ENCODE data around the gene SESN2. TPM values are rescaled to one million over a fixed set of nuclear protein-coding genes. Genes with fewer than 3 reads are reported as not detected.

Gene SESN2
- total RNA-seq, 1 experiment from 2014 or later = 36.8 TPM

GRCh38 chr1:28297826-28298225 is 38.5 kb downstream of the SESN2 start:
- ChIA-PET RAD21 (ENCODE audit: low non-redundant PET in 1 of 2, low total read pairs in 2 of 2, uncharacterized antibody in 2 of 2, unreplicated experiment in 2 of 2) (no interaction called here), POLR2A (no interaction called here), CTCF (no interaction called here)
- TF ChIP-seq EZH2 (IDR thresholded peaks at IDR 0.05) (no peak), CEBPB (IDR thresholded peaks at IDR 0.05; ENCODE audit: low read depth) (no peak), JUND (IDR thresholded peaks at IDR 0.05) (no peak), SRF (IDR thresholded peaks at IDR 0.05; ENCODE audit: low read depth) (no peak), FOSL1 (IDR thresholded peaks at IDR 0.05; ENCODE audit: low read depth) (no peak), ZNF274 (IDR thresholded peaks at IDR 0.05; ENCODE audit: low read depth, low read length) (no peak), YY1 (IDR thresholded peaks at IDR 0.05; ENCODE audit: extremely low read depth, insufficient replicate concordance, low read depth, low read length) (no peak), SIN3A (IDR thresholded peaks at IDR 0.05; ENCODE audit: low read depth) (no peak), POLR2AphosphoS5 (IDR thresholded peaks at IDR 0.05; ENCODE audit: low read depth, low read length) (no peak), TCF7L2 (IDR thresholded peaks at IDR 0.05; ENCODE audit: borderline replicate concordance, extremely low read depth, insufficient read depth, insufficient read length) (no peak), ELF1 (IDR thresholded peaks at IDR 0.05; ENCODE audit: borderline replicate concordance, low read depth) (no peak), CBX3 (IDR thresholded peaks at IDR 0.05; ENCODE audit: low read depth) (no peak), ZFX (IDR thresholded peaks at IDR 0.05) (no peak), MAX (IDR thresholded peaks at IDR 0.05) (no peak), EZH2phosphoT487 (IDR thresholded peaks at IDR 0.05; ENCODE audit: borderline replicate concordance) (no peak), SP1 (IDR thresholded peaks at IDR 0.05; ENCODE audit: low read depth) (no peak), EGR1 (IDR thresholded peaks at IDR 0.05; ENCODE audit: low read depth) (no peak)
- TF ChIP-seq, protein P1, sequence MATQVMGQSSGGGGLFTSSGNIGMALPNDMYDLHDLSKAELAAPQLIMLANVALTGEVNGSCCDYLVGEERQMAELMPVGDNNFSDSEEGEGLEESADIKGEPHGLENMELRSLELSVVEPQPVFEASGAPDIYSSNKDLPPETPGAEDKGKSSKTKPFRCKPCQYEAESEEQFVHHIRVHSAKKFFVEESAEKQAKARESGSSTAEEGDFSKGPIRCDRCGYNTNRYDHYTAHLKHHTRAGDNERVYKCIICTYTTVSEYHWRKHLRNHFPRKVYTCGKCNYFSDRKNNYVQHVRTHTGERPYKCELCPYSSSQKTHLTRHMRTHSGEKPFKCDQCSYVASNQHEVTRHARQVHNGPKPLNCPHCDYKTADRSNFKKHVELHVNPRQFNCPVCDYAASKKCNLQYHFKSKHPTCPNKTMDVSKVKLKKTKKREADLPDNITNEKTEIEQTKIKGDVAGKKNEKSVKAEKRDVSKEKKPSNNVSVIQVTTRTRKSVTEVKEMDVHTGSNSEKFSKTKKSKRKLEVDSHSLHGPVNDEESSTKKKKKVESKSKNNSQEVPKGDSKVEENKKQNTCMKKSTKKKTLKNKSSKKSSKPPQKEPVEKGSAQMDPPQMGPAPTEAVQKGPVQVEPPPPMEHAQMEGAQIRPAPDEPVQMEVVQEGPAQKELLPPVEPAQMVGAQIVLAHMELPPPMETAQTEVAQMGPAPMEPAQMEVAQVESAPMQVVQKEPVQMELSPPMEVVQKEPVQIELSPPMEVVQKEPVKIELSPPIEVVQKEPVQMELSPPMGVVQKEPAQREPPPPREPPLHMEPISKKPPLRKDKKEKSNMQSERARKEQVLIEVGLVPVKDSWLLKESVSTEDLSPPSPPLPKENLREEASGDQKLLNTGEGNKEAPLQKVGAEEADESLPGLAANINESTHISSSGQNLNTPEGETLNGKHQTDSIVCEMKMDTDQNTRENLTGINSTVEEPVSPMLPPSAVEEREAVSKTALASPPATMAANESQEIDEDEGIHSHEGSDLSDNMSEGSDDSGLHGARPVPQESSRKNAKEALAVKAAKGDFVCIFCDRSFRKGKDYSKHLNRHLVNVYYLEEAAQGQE (IDR thresholded peaks at IDR 0.05; ENCODE audit: low read depth) = no peak
- TF ChIP-seq, protein P2, sequence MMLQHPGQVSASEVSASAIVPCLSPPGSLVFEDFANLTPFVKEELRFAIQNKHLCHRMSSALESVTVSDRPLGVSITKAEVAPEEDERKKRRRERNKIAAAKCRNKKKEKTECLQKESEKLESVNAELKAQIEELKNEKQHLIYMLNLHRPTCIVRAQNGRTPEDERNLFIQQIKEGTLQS (IDR thresholded peaks at IDR 0.05) = no peak
- TF ChIP-seq, protein P3, sequence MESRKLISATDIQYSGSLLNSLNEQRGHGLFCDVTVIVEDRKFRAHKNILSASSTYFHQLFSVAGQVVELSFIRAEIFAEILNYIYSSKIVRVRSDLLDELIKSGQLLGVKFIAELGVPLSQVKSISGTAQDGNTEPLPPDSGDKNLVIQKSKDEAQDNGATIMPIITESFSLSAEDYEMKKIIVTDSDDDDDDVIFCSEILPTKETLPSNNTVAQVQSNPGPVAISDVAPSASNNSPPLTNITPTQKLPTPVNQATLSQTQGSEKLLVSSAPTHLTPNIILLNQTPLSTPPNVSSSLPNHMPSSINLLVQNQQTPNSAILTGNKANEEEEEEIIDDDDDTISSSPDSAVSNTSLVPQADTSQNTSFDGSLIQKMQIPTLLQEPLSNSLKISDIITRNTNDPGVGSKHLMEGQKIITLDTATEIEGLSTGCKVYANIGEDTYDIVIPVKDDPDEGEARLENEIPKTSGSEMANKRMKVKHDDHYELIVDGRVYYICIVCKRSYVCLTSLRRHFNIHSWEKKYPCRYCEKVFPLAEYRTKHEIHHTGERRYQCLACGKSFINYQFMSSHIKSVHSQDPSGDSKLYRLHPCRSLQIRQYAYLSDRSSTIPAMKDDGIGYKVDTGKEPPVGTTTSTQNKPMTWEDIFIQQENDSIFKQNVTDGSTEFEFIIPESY (IDR thresholded peaks at IDR 0.05; ENCODE audit: extremely low read depth, insufficient replicate concordance, low read length) = no peak
- H3K27me3 ChIP-seq (ENCODE audit: insufficient read depth, low read length) = no peaks in the 10 kb centered on the region
- ATAC-seq (no peak), DNase-seq (ENCODE audit: low read depth, low spot score) (no peak)
- BruUV-seq (replicated peaks) = no TSS peak
- H2AFZ ChIP-seq (ENCODE audit: low read depth, low read length, poor library complexity, severe bottlenecking) = no peak overlapping the region
- H3K36me3 ChIP-seq (ENCODE audit: control insufficient read depth in 1 of 2, insufficient read depth in 2 of 2, low read length in 2 of 2) = no peaks in the 10 kb centered on the region
- H4K20me1 ChIP-seq (ENCODE audit: insufficient read depth) = no peaks in the 10 kb centered on the region
- H3K79me2 ChIP-seq (ENCODE audit: insufficient read depth, low read length) = no peaks in the 10 kb centered on the region
- H3K9me2 ChIP-seq (ENCODE audit: insufficient read depth) = no peaks in the 10 kb centered on the region
- H3K9ac ChIP-seq (ENCODE audit: low read length) = no peak overlapping the region
- no peak overlapping the region for H3K4me2 ChIP-seq (ENCODE audit: low read length)
- H3K4me1 ChIP-seq (ENCODE audit: control insufficient read depth in 1 of 2, insufficient read depth in 2 of 2, low read length in 2 of 2) = peaks cover 0 to 9% of the 10 kb centered on the region in 2 experiments; a peak in 1 of 4 replicates
- no peak overlapping the region for H3K4me3 ChIP-seq (replicated peaks in 1 of 2; ENCODE audit: low read depth in 1 of 2, low read length in 2 of 2)
- no peak overlapping the region for H3K27ac ChIP-seq (ENCODE audit: low read depth, low read length)
- intact Hi-C loops (cut with micrococcal nuclease) = no loop called here
- H3K9me3 ChIP-seq (ENCODE audit: control insufficient read depth in 1 of 2, insufficient read depth in 1 of 2, low read depth in 1 of 2, low read length in 2 of 2) = no peaks in the 10 kb centered on the region
